HCT116 (cell line): ENCODE results near the gene CTSW. TPM values are rescaled to one million over a fixed set of nuclear protein-coding genes. Genes with fewer than 3 reads are reported as not detected.

Source experiments
- ATAC-seq: fragments of 200-7000 bp; cut with Tn5 transposase; 2 replicates; pipeline ENCODE4 v1.9.1; 2020; ENCODE audit warnings: mild to moderate bottlenecking, moderate library complexity
- BruUV-seq: library from RNA; stranded (reverse); fragments of 400-500 nt; replicated peaks from 2 replicates; lab custom pipeline; 2021; lab: Mats Ljungman, UMichigan
- CTCF ChIA-PET: fragments of 300-600 bp; sonication (Branson Sonifier 250); formaldehyde crosslinking; loops from one replicate; lab custom pipeline; 2021; ENCODE audit warnings: antibody characterized with exemption; lab: Charles Lee
- POLR2A ChIA-PET: fragments of 300-600, 350-600 bp; sonication (Branson Sonifier 250); formaldehyde crosslinking; loops from one replicate; lab custom pipeline; 2021; ENCODE audit warnings: antibody characterized with exemption; lab: Charles Lee
- RAD21 ChIA-PET, 2 experiments: fragments of 300-600 bp; sonication (Branson Sonifier 250); formaldehyde crosslinking; loops; one replicate each; lab custom pipeline; 2023; ENCODE audit warnings: low total read pairs in 2 of 2; ENCODE audit not compliant: uncharacterized antibody in 2 of 2, unreplicated experiment in 2 of 2, low non-redundant PET in 1 of 2; lab: Charles Lee
- DNase-seq: peaks from one replicate; pipeline ENCODE4 v3.0.0-alpha.2; 2010; ENCODE audit warnings: low read depth, low spot score
- H2AFZ ChIP-seq: fragments of 200-600 bp; shearing (Covaris generic), sonication (generic); 2 replicates; pipeline ENCODE4 v1.6.1; 2017; ENCODE audit warnings: low read depth, mixed run types, mixed read lengths, antibody characterized with exemption, low read length; ENCODE audit not compliant: poor library complexity, severe bottlenecking
- H3K27ac ChIP-seq: 2 replicates; pipeline ENCODE4 v1.5.1; 2012; ENCODE audit warnings: low read depth, low read length
- H3K27me3 ChIP-seq: fragments of 200-600 bp; sonication (generic); 2 replicates; pipeline ENCODE4 v1.6.1; 2016; ENCODE audit warnings: mixed run types, low read length, mixed read lengths; ENCODE audit not compliant: insufficient read depth
- H3K36me3 ChIP-seq, 2 experiments: fragments of 200-500 bp in 1 of 2; fragments of 200-600 bp in 1 of 2; sonication (Bioruptor generic) in 1 of 2; sonication (generic) in 1 of 2; 2 replicates each; pipeline versions ENCODE4 v1.5.1 to v1.6.1; 2014 to 2016; ENCODE audit warnings: low read length in 2 of 2, inconsistent platforms in 1 of 2, mixed read lengths in 1 of 2, mixed run types in 1 of 2; ENCODE audit not compliant: insufficient read depth in 2 of 2, control insufficient read depth in 1 of 2
- H3K4me1 ChIP-seq, 2 experiments: fragments of 200-600 bp in 1 of 2; sonication (generic) in 1 of 2; 2 replicates each; pipeline versions ENCODE4 v1.5.1 to v1.6.1; 2012 to 2017; ENCODE audit warnings: low read length in 2 of 2, inconsistent platforms in 1 of 2, mild to moderate bottlenecking in 1 of 2, mixed read lengths in 1 of 2, mixed run types in 1 of 2, moderate library complexity in 1 of 2; ENCODE audit not compliant: insufficient read depth in 2 of 2, control insufficient read depth in 1 of 2
- H3K4me2 ChIP-seq: fragments of 200-600 bp; sonication (generic); 2 replicates; pipeline ENCODE4 v1.6.1; 2017; ENCODE audit warnings: mixed run types, low read length, mixed read lengths
- H3K4me3 ChIP-seq, 2 experiments: fragments of 200-600 bp in 1 of 2; sonication (generic) in 1 of 2; replicated peaks in 1 of 2; 2 replicates each; pipeline ENCODE4 v1.5.1; 2011 to 2016; ENCODE audit warnings: low read length in 2 of 2, control low read depth in 1 of 2, low read depth in 1 of 2, mild to moderate bottlenecking in 1 of 2, mixed read lengths in 1 of 2, mixed run types in 1 of 2
- H3K79me2 ChIP-seq: fragments of 200-600 bp; sonication (generic); 2 replicates; pipeline ENCODE4 v1.6.1; 2017; ENCODE audit warnings: mild to moderate bottlenecking, mixed run types, low read length, moderate library complexity, mixed read lengths; ENCODE audit not compliant: insufficient read depth
- H3K9ac ChIP-seq: fragments of 200-600 bp; sonication (generic); 2 replicates; pipeline ENCODE4 v1.6.1; 2016; ENCODE audit warnings: low read length, mixed read lengths
- H3K9me2 ChIP-seq: fragments of 200-600 bp; sonication (generic), shearing (Covaris generic); 2 replicates; pipeline ENCODE4 v1.6.1; 2017; ENCODE audit warnings: mixed run types, mild to moderate bottlenecking, moderate library complexity; ENCODE audit not compliant: insufficient read depth
- H3K9me3 ChIP-seq, 2 experiments: fragments of 200-500 bp in 1 of 2; fragments of 200-600 bp in 1 of 2; sonication (Bioruptor generic) in 1 of 2; sonication (generic) in 1 of 2; 2 replicates each; pipeline ENCODE4 v1.6.1; 2014 to 2017; ENCODE audit warnings: low read length in 2 of 2, mixed read lengths in 2 of 2, inconsistent platforms in 1 of 2, low read depth in 1 of 2, mild to moderate bottlenecking in 1 of 2, mixed run types in 1 of 2, moderate library complexity in 1 of 2; ENCODE audit not compliant: control insufficient read depth in 1 of 2, insufficient read depth in 1 of 2
- H4K20me1 ChIP-seq: fragments of 200-600 bp; sonication (generic), shearing (Covaris generic); 2 replicates; pipeline ENCODE4 v1.6.1; 2017; ENCODE audit warnings: mixed run types, mild to moderate bottlenecking, moderate library complexity; ENCODE audit not compliant: insufficient read depth
- ATF3 ChIP-seq: IDR thresholded peaks from 2 replicates; pipeline ENCODE4 v1.6.1; 2012
- CBX3 ChIP-seq: IDR thresholded peaks from 2 replicates; pipeline ENCODE4 v1.6.1; 2012; ENCODE audit warnings: low read depth
- CEBPB ChIP-seq: IDR thresholded peaks from 2 replicates; pipeline ENCODE4 v1.6.1; 2012; ENCODE audit warnings: low read depth
- CTCF ChIP-seq, 3 experiments: fragments of 200-600 bp in 1 of 3; sonication (generic) in 1 of 3; IDR thresholded peaks in 2 of 3; conservative IDR thresholded peaks in 1 of 3; 2 replicates each; pipeline ENCODE4 v1.5.1; 2012 to 2017; ENCODE audit warnings: low read depth in 2 of 3, low read length in 2 of 3, antibody characterized with exemption in 1 of 3, borderline replicate concordance in 1 of 3, control low read depth in 1 of 3, mild to moderate bottlenecking in 1 of 3, mixed read lengths in 1 of 3, mixed run types in 1 of 3, moderate library complexity in 1 of 3; ENCODE audit not compliant: insufficient read depth in 1 of 3
- EGR1 ChIP-seq: IDR thresholded peaks from 2 replicates; pipeline ENCODE4 v1.6.1; 2012; ENCODE audit warnings: low read depth
- ELF1 ChIP-seq: IDR thresholded peaks from 2 replicates; pipeline ENCODE4 v1.6.1; 2012; ENCODE audit warnings: low read depth, borderline replicate concordance
- EZH2 ChIP-seq: fragments of 200-600 bp; sonication (generic); IDR thresholded peaks from 2 replicates; pipeline ENCODE4 v1.6.1; 2017; ENCODE audit warnings: antibody characterized with exemption, mixed run types
- EZH2phosphoT487 ChIP-seq: fragments of 200-600 bp; IDR thresholded peaks from 2 replicates; pipeline ENCODE4 v1.6.1; 2018; ENCODE audit warnings: antibody characterized with exemption, borderline replicate concordance
- FOSL1 ChIP-seq: IDR thresholded peaks from 2 replicates; pipeline ENCODE4 v1.6.1; 2012; ENCODE audit warnings: low read depth
- JUND ChIP-seq: IDR thresholded peaks from 2 replicates; pipeline ENCODE4 v1.6.1; 2012
- MAX ChIP-seq: IDR thresholded peaks from 2 replicates; pipeline ENCODE4 v1.6.1; 2012
- POLR2AphosphoS5 ChIP-seq: IDR thresholded peaks from 2 replicates; pipeline ENCODE4 v1.6.1; 2011; ENCODE audit warnings: mild to moderate bottlenecking, low read depth, low read length, moderate library complexity
- RAD21 ChIP-seq: IDR thresholded peaks from 2 replicates; pipeline ENCODE4 v1.6.1; 2012; ENCODE audit warnings: low read depth, mild to moderate bottlenecking
- SIN3A ChIP-seq: IDR thresholded peaks from 2 replicates; pipeline ENCODE4 v1.6.1; 2012; ENCODE audit warnings: low read depth
- SP1 ChIP-seq: IDR thresholded peaks from 2 replicates; pipeline ENCODE4 v1.6.1; 2012; ENCODE audit warnings: low read depth
- SRF ChIP-seq: IDR thresholded peaks from 2 replicates; pipeline ENCODE4 v1.6.1; 2012; ENCODE audit warnings: low read depth
- TCF7L2 ChIP-seq: IDR thresholded peaks from 2 replicates; pipeline ENCODE4 v1.7.0; 2011; ENCODE audit warnings: borderline replicate concordance, inconsistent platforms; ENCODE audit not compliant: insufficient read depth, insufficient read length; ENCODE audit errors: extremely low read depth
- YY1 ChIP-seq: IDR thresholded peaks from 2 replicates; pipeline ENCODE4 v1.6.1; 2011; ENCODE audit warnings: low read length, low read depth, moderate library complexity, mild to moderate bottlenecking; ENCODE audit not compliant: insufficient replicate concordance; ENCODE audit errors: extremely low read depth
- ZBTB33 ChIP-seq: IDR thresholded peaks from 2 replicates; pipeline ENCODE4 v1.6.1; 2011; ENCODE audit warnings: mild to moderate bottlenecking, low read length, moderate library complexity; ENCODE audit not compliant: insufficient replicate concordance; ENCODE audit errors: extremely low read depth
- ZFX ChIP-seq: fragments of 450-650 bp; IDR thresholded peaks from 2 replicates; pipeline ENCODE4 v1.6.1; 2017
- ZNF274 ChIP-seq: fragments of 200-500 bp; sonication (Bioruptor generic); IDR thresholded peaks from 2 replicates; pipeline ENCODE4 v1.6.1; 2014; ENCODE audit warnings: mild to moderate bottlenecking, low read depth, low read length, inconsistent platforms
- intact Hi-C: fragments of 100-400 bp; cut with micrococcal nuclease; formaldehyde crosslinking; loops from 2 replicates; pipeline ENCODE4 v1.10.0; 2022
- total RNA-seq: library from RNA; stranded (reverse); gene quantifications from one replicate; pipeline ENCODE4 v1.2.1, GENCODE V29; 2021; ENCODE audit not compliant: unreplicated experiment

The CTSW gene
- total RNA-seq, 1 experiment from 2014 or later = not detected

- intact Hi-C loops = loop anchor here (1.0 kb wide), 2 partner anchors 25 to 99 kb away; no protein-coding TSS in a partner anchor
- ChIA-PET CTCF (interaction anchor here (0.7 to 6.5 kb wide), 10 partner anchors 10 to 179 kb away, joined by 3 to 82 read pairs (median 9); partner anchors contain the start of genes BANF1, CFL1, FOSL1 and KAT5), POLR2A (interaction anchor here (0.6 to 8.5 kb wide), 24 partner anchors 9 to 467 kb away, joined by 3 to 124 read pairs (median 6); partner anchors contain the start of genes AP5B1, BANF1, CFL1 and EIF1AD), RAD21 (interaction anchor here in 1 of 2 experiments (0.7 to 3.0 kb wide), 3 partner anchors 13 to 27 kb away, joined by 3 to 10 read pairs (median 3); no protein-coding TSS in a partner anchor)
- Histone ChIP-seq H2AFZ (no peak within 1 kb of the TSS), H3K9me2 (no peaks in the 10 kb centered on the region), H3K4me1 (peaks cover 16 to 79% of the 10 kb centered on the region in 2 experiments), H3K79me2 (peaks cover 59% of the 10 kb centered on the region), H3K27me3 (no peaks in the 10 kb centered on the region), H3K27ac (peak within 1 kb of the TSS; percentile 97), H3K9me3 (no peaks in the 10 kb centered on the region), H3K36me3 (peaks cover 15 to 35% of the 10 kb centered on the region in 2 experiments), H3K4me3 (peak within 1 kb of the TSS; percentile 90 to 92), H4K20me1 (peaks cover 10% of the 10 kb centered on the region; the same call in 1 of the 2 replicates), H3K9ac (peak within 1 kb of the TSS; percentile 87), H3K4me2 (peak within 1 kb of the TSS; percentile 98)
- DNase-seq (peak; percentile 84), ATAC-seq (peak; percentile 56)
- no TSS peak for BruUV-seq
- TF ChIP-seq ELF1 (no peak), TCF7L2 (peak; percentile 36), ZBTB33 (peak; percentile 35), JUND (no peak), FOSL1 (no peak), SIN3A (no peak), CTCF (IDR thresholded peaks at IDR 0.05 in 2 of 3, conservative IDR thresholded peaks at IDR 0.05 in 1 of 3; ENCODE audit: borderline replicate concordance in 1 of 3, insufficient read depth in 1 of 3, low read depth in 2 of 3, low read length in 2 of 3) (peak in 2 of 3 experiments; percentile 5 to 14; a peak in 2 of 6 replicates), CBX3 (no peak), SRF (no peak), POLR2AphosphoS5 (peak; percentile 97), SP1 (no peak), EZH2phosphoT487 (no peak), EGR1 (no peak), ATF3 (no peak), RAD21 (no peak), EZH2 (no peak), ZFX (peak; percentile 88; the same call in 1 of the 2 replicates), CEBPB (no peak), MAX (no peak), YY1 (peak; percentile 55), ZNF274 (no peak)
Observed at GRCh38 chr11:65890324-65891218, 10.9 kb downstream of the CTSW start, which contains the start of gene CCDC85B. Gene CCDC85B, plus strand, starts transcription at chr11:65890673. Its CDS starts 111 bp downstream, at chr11:65890784.
